HepG2 (cell line): ENCODE measurements around the gene PCBP4. TPM values are rescaled to one million over a fixed set of nuclear protein-coding genes. Genes with fewer than 3 reads are reported as not detected.

Source experiments
- IRX3 ChIP-seq: sonication (generic); formaldehyde crosslinking; IDR thresholded peaks from 2 replicates; pipeline ENCODE4 v1.8.1; 2023; ENCODE audit warnings: mild to moderate bottlenecking, low read depth, missing genetic modification reagents, borderline replicate concordance
- LBX2 ChIP-seq: sonication (generic); formaldehyde crosslinking; IDR thresholded peaks from 2 replicates; pipeline ENCODE4 v1.5.0; 2020; ENCODE audit warnings: missing genetic modification reagents, mild to moderate bottlenecking, borderline replicate concordance
- MTERF4 ChIP-seq: sonication (generic); formaldehyde crosslinking; IDR thresholded peaks from 2 replicates; pipeline ENCODE4 v1.8.0; 2023; ENCODE audit warnings: mild to moderate bottlenecking, missing genetic modification reagents
- NBN ChIP-seq: fragments of 450-650 bp; conservative IDR thresholded peaks from 2 replicates; pipeline ENCODE4 v1.6.1; 2017
- PCBP1 ChIP-seq: fragments of 200-400 bp; formaldehyde crosslinking; IDR thresholded peaks from 2 replicates; pipeline ENCODE4 v1.6.1; 2017; ENCODE audit warnings: mild to moderate bottlenecking, low read depth, low read length, borderline replicate concordance
- PRMT3 ChIP-seq: sonication (generic); formaldehyde crosslinking; IDR thresholded peaks from 2 replicates; pipeline ENCODE4 v1.8.1; 2022; ENCODE audit warnings: low read depth, mild to moderate bottlenecking, moderate library complexity, missing genetic modification reagents, borderline replicate concordance
- RBM22 ChIP-seq: fragments of 200-400 bp; formaldehyde crosslinking; optimal IDR thresholded peaks from 2 replicates; pipeline ENCODE3; 2017; ENCODE audit warnings: mild to moderate bottlenecking, low read length, moderate library complexity
- SIX4 ChIP-seq: sonication (generic); formaldehyde crosslinking; IDR thresholded peaks from 2 replicates; pipeline ENCODE4 v1.4.0; 2020; ENCODE audit warnings: missing genetic modification reagents
- SNAI1 ChIP-seq: sonication (generic); formaldehyde crosslinking; IDR thresholded peaks from 2 replicates; pipeline ENCODE4 v1.5.0; 2020; ENCODE audit warnings: mild to moderate bottlenecking, missing genetic modification reagents, borderline replicate concordance
- SPEN ChIP-seq: sonication (generic); formaldehyde crosslinking; IDR thresholded peaks from 2 replicates; pipeline ENCODE4 v1.5.1; 2020; ENCODE audit warnings: low read depth, mild to moderate bottlenecking, missing genetic modification reagents
- TP53 ChIP-seq: sonication (generic); formaldehyde crosslinking; conservative IDR thresholded peaks from 2 replicates; pipeline ENCODE4 v1.4.0; 2020; ENCODE audit warnings: missing genetic modification reagents
- ZNF329 ChIP-seq: sonication (generic); formaldehyde crosslinking; IDR thresholded peaks from 2 replicates; pipeline ENCODE4 v1.9.0; 2021; ENCODE audit warnings: low read depth, mild to moderate bottlenecking, missing genetic modification reagents
- ZNF430 ChIP-seq: sonication (generic); formaldehyde crosslinking; IDR thresholded peaks from 2 replicates; pipeline ENCODE4 v1.9.0; 2021; ENCODE audit warnings: mild to moderate bottlenecking, missing genetic modification reagents
- ZNF615 ChIP-seq: sonication (generic); formaldehyde crosslinking; IDR thresholded peaks from 2 replicates; pipeline ENCODE4 v1.5.0; 2020; ENCODE audit warnings: mild to moderate bottlenecking, missing genetic modification reagents, borderline replicate concordance
- ZNF619 ChIP-seq: sonication (generic); formaldehyde crosslinking; IDR thresholded peaks from 2 replicates; pipeline ENCODE4 v1.4.0; 2020; ENCODE audit warnings: mild to moderate bottlenecking, missing genetic modification reagents
- ZNF75D ChIP-seq: sonication (generic); formaldehyde crosslinking; IDR thresholded peaks from 2 replicates; pipeline ENCODE4 v1.8.1; 2023; ENCODE audit warnings: missing genetic modification reagents, mild to moderate bottlenecking, borderline replicate concordance
- ZNF883 ChIP-seq: sonication (generic); formaldehyde crosslinking; IDR thresholded peaks from 2 replicates; pipeline ENCODE4 v1.5.1; 2020; ENCODE audit warnings: mild to moderate bottlenecking, missing genetic modification reagents; ENCODE audit errors: not compliant biosample characterization
- polyA plus RNA-seq, 8 experiments: library from polyadenylated mRNA; depleted of rRNA in 3 of 8; stranded (reverse) in 7 of 8; unstranded in 1 of 8; fragments of >200 nt; fragmentation: Illumina TruSeq in 4 of 8; extraction: Trizol in 4 of 8; gene quantifications; 2 replicates each; pipeline versions ENCODE4 v1.2.1 to v1.2.3, GENCODE V29; 2011 to 2016; ENCODE audit warnings: low read depth in 4 of 8, missing spikeins in 1 of 8, mixed read lengths in 1 of 8; ENCODE audit not compliant: insufficient read depth in 1 of 8
- total RNA-seq, 5 experiments: library from RNA; depleted of rRNA; stranded (reverse); fragments of >200 nt; fragmentation: Illumina TruSeq; extraction: Trizol; gene quantifications; 2 replicates each; pipeline ENCODE4 v1.2.3, GENCODE V29; 2016; ENCODE audit warnings: low read depth in 1 of 5
- TF ChIP-seq, protein P1 (sequence below): sonication (generic); formaldehyde crosslinking; IDR thresholded peaks from 2 replicates; pipeline ENCODE4 v1.5.1; 2020; ENCODE audit warnings: missing genetic modification reagents, mild to moderate bottlenecking, borderline replicate concordance
- TF ChIP-seq, protein P2 (sequence below): sonication (generic); formaldehyde crosslinking; IDR thresholded peaks from 2 replicates; pipeline ENCODE4 v1.8.0; 2022; ENCODE audit warnings: missing genetic modification reagents, mild to moderate bottlenecking, borderline replicate concordance
- TF ChIP-seq, protein P3 (sequence below): sonication (generic); formaldehyde crosslinking; IDR thresholded peaks from 2 replicates; pipeline ENCODE4 v1.5.0; 2020; ENCODE audit warnings: missing genetic modification reagents, mild to moderate bottlenecking, borderline replicate concordance

The PCBP4 gene
- total and polyA plus RNA-seq, 2 of the 13 experiments (the other 11 are each of a cell fraction or from before 2014, with no cell fraction given) = 36.8 to 51.3 TPM

- TF ChIP-seq PCBP1 = peak; percentile 78; the same call in 1 of the 2 replicates
- no peak; the same call in 1 of the 2 replicates for TF ChIP-seq ZNF75D
- TF ChIP-seq, protein P1, sequence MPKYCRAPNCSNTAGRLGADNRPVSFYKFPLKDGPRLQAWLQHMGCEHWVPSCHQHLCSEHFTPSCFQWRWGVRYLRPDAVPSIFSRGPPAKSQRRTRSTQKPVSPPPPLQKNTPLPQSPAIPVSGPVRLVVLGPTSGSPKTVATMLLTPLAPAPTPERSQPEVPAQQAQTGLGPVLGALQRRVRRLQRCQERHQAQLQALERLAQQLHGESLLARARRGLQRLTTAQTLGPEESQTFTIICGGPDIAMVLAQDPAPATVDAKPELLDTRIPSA (CRISPR knock-in tag) = no peak
- peak; percentile 100; the same call in 1 of the 2 replicates for TF ChIP-seq SPEN (CRISPR knock-in tag)
- peak; percentile 77 for TF ChIP-seq MTERF4 (CRISPR knock-in tag)
- 0 out of 2 replicates have a peak, but pooled peaks have one; percentile 70 for TF ChIP-seq ZNF329 (CRISPR knock-in tag)
- no peak; the same call in 1 of the 2 replicates for TF ChIP-seq ZNF615 (CRISPR knock-in tag)
- TF ChIP-seq SIX4 (CRISPR knock-in tag) = peak; percentile 60; the same call in 1 of the 2 replicates
- TF ChIP-seq, protein P2, sequence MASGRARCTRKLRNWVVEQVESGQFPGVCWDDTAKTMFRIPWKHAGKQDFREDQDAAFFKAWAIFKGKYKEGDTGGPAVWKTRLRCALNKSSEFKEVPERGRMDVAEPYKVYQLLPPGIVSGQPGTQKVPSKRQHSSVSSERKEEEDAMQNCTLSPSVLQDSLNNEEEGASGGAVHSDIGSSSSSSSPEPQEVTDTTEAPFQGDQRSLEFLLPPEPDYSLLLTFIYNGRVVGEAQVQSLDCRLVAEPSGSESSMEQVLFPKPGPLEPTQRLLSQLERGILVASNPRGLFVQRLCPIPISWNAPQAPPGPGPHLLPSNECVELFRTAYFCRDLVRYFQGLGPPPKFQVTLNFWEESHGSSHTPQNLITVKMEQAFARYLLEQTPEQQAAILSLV (CRISPR knock-in tag) = peak; percentile 86
- TF ChIP-seq ZNF430 (CRISPR knock-in tag) = peak; percentile 87
- TF ChIP-seq IRX3 (CRISPR knock-in tag) = no peak
- peak; percentile 74 for TF ChIP-seq RBM22
- no peak for TF ChIP-seq SNAI1 (CRISPR knock-in tag)
- TF ChIP-seq, protein P3, sequence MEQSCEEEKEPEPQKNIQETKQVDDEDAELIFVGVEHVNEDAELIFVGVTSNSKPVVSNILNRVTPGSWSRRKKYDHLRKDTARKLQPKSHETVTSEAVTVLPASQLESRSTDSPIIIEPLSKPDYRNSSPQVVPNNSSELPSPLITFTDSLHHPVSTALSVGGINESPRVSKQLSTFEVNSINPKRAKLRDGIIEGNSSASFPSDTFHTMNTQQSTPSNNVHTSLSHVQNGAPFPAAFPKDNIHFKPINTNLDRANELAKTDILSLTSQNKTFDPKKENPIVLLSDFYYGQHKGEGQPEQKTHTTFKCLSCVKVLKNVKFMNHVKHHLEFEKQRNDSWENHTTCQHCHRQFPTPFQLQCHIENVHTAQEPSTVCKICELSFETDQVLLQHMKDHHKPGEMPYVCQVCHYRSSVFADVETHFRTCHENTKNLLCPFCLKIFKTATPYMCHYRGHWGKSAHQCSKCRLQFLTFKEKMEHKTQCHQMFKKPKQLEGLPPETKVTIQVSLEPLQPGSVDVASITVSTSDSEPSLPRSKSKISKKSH (CRISPR knock-in tag) = peak; percentile 49; the same call in 1 of the 2 replicates
- TF ChIP-seq NBN = no peak
- peak; percentile 47; the same call in 1 of the 2 replicates for TF ChIP-seq LBX2 (CRISPR knock-in tag)
- peak; percentile 84; the same call in 1 of the 2 replicates for TF ChIP-seq TP53 (CRISPR knock-in tag)
- TF ChIP-seq ZNF619 (CRISPR knock-in tag) = peak; percentile 50; the same call in 1 of the 2 replicates
- TF ChIP-seq ZNF883 (CRISPR knock-in tag) = peak; percentile 93
- no peak for TF ChIP-seq PRMT3
Measured at GRCh38 chr3:51995346-51996163, 28.3 kb upstream of the PCBP4 start, which contains the start of gene RPL29 (continued).
